Hindlimb muscle (tissue), 1 donor: ENCODE data around the gene GALNT13. TPM values are rescaled to one million over a fixed set of nuclear protein-coding genes. Genes with fewer than 3 reads are reported as not detected.

Source experiments
- DNase-seq: peaks from one replicate; pipeline ENCODE4 v3.0.0-alpha.2; 2013
- polyA plus RNA-seq: library from polyadenylated mRNA; unstranded; fragments of 120-200 nt; gene quantifications from one replicate; pipeline ENCODE4 v1.2.1, GENCODE V29; 2013; ENCODE audit not compliant: insufficient read length

The GALNT13 gene
- polyA plus RNA-seq, 1 donor: 0.32 TPM

- no peak for DNase-seq
Measured at GRCh38 chr2:154228566-154229280, 357.0 kb downstream of the GALNT13 start.

- no peak for DNase-seq
Measured at GRCh38 chr2:154229966-154230365, 358.2 kb downstream of the GALNT13 start.

- no peak for DNase-seq
Measured at GRCh38 chr2:154231021-154231420, 359.3 kb downstream of the GALNT13 start.

- no peak for DNase-seq
Measured at GRCh38 chr2:154233231-154233630, 361.5 kb downstream of the GALNT13 start.

- DNase-seq: no peak
Measured at GRCh38 chr2:154238252-154238651, 366.5 kb downstream of the GALNT13 start.

GRCh38 chr2:154240316-154240715 lies 368.6 kb downstream of the GALNT13 start:
- no peak for DNase-seq

GRCh38 chr2:154240921-154241379 lies 369.2 kb downstream of the GALNT13 start:
- DNase-seq: no peak

- no peak for DNase-seq
Measured at GRCh38 chr2:154242687-154243086, 371.0 kb downstream of the GALNT13 start.

- no peak for DNase-seq
Measured at GRCh38 chr2:154243685-154244084, 372.0 kb downstream of the GALNT13 start.

GRCh38 chr2:154244932-154245331 lies 373.2 kb downstream of the GALNT13 start:
- DNase-seq: no peak

- no peak for DNase-seq
Measured at GRCh38 chr2:154247503-154247902, 375.8 kb downstream of the GALNT13 start.

- DNase-seq: no peak
Measured at GRCh38 chr2:154256136-154256535, 384.4 kb downstream of the GALNT13 start.

GRCh38 chr2:154259030-154259429 lies 387.3 kb downstream of the GALNT13 start:
- DNase-seq: no peak

GRCh38 chr2:154261473-154262027 lies 389.8 kb downstream of the GALNT13 start:
- DNase-seq: no peak

- DNase-seq: no peak
Measured at GRCh38 chr2:154263206-154263605, 391.5 kb downstream of the GALNT13 start.

- DNase-seq: no peak
Measured at GRCh38 chr2:154264024-154264423, 392.3 kb downstream of the GALNT13 start.

- no peak for DNase-seq
Measured at GRCh38 chr2:154267983-154268382, 396.3 kb downstream of the GALNT13 start.

- DNase-seq: no peak
Measured at GRCh38 chr2:154280543-154280942, 408.8 kb downstream of the GALNT13 start.

- DNase-seq: no peak
Measured at GRCh38 chr2:154289870-154290269, 418.1 kb downstream of the GALNT13 start.

GRCh38 chr2:154291511-154291910 lies 419.8 kb downstream of the GALNT13 start:
- no peak for DNase-seq

- no peak for DNase-seq
Measured at GRCh38 chr2:154291927-154292326, 420.2 kb downstream of the GALNT13 start.

GRCh38 chr2:154293864-154294263 lies 422.1 kb downstream of the GALNT13 start:
- DNase-seq: no peak

- no peak for DNase-seq
Measured at GRCh38 chr2:154306266-154306970, 434.7 kb downstream of the GALNT13 start.

- DNase-seq: no peak
Measured at GRCh38 chr2:154307007-154307406, 435.3 kb downstream of the GALNT13 start.
